ENCODE data around the gene FKBP15. TPM values are rescaled to one million over a fixed set of nuclear protein-coding genes. Genes with fewer than 3 reads are reported as not detected.
A peak's percentile ranks its signal among the peaks of the same experiment; 100 is the strongest.

FKBP15 gene
- total and polyA plus RNA-seq, 8 donors, result 5.5 to 36.6 (median 13.7) TPM

GRCh38 chr9:113219969-113220368 is 1.1 kb downstream of the FKBP15 start:
- no peaks in the 10 kb centered on the region for H3K9me3 ChIP-seq
- peak in 1 of 2 donors; percentile 11 for DNase-seq
- no peaks in the 10 kb centered on the region for H3K27me3 ChIP-seq
- no peaks in the 10 kb centered on the region for H3K36me3 ChIP-seq
- intact Hi-C loops (cut with DNase I; ENCODE audit: low total_unique reads), result no loop called here
- WGBS, 5 donors, result 35 to 63% (median 35%) methylated on average over 1 of the region's 1 CpG
- peaks cover 31 to 83% (median 52%) of the 10 kb centered on the region in 4 donors for H3K4me1 ChIP-seq
- peak overlapping the region in 4 of 5 donors; percentile 85 to 93 (median 92) for H3K27ac ChIP-seq
- TF ChIP-seq POLR2AphosphoS5 (IDR thresholded peaks at IDR 0.05) (no peak), CTCF (IDR thresholded peaks at IDR 0.05) (no peak), EP300 (IDR thresholded peaks at IDR 0.05) (no peak), POLR2A (IDR thresholded peaks at IDR 0.05) (no peak)
- H3K4me3 ChIP-seq, result peak overlapping the region; percentile 71 to 75 (median 72)

GRCh38 chr9:113219186-113219936 is 1.7 kb downstream of the FKBP15 start:
- H3K27me3 ChIP-seq, result no peaks in the 10 kb centered on the region
- no peak for TF ChIP-seq POLR2AphosphoS5 (IDR thresholded peaks at IDR 0.05)
- no peak for TF ChIP-seq POLR2A (IDR thresholded peaks at IDR 0.05)
- no peak for TF ChIP-seq CTCF (IDR thresholded peaks at IDR 0.05)
- TF ChIP-seq EP300 (IDR thresholded peaks at IDR 0.05), result no peak
- no peak for DNase-seq
- peaks cover 31 to 86% (median 55%) of the 10 kb centered on the region in 4 donors for H3K4me1 ChIP-seq
- WGBS, 5 donors, result 66 to 86% (median 74%) methylated on average over 3 of the region's 3 CpGs
- no peaks in the 10 kb centered on the region for H3K9me3 ChIP-seq
- intact Hi-C loops (cut with DNase I; ENCODE audit: low total_unique reads), result no loop called here
- H3K4me3 ChIP-seq, result peak overlapping the region in 2 of 4 donors; percentile 71 to 73
- H3K36me3 ChIP-seq, result peaks cover 0 to 3% (median under 1%) of the 10 kb centered on the region in 4 donors
- H3K27ac ChIP-seq, result peak overlapping the region in 3 of 5 donors; percentile 23 to 93 (median 85)

- Histone ChIP-seq H3K27me3 (no peaks in the 10 kb centered on the region), H3K4me3 (no peak overlapping the region), H3K9me3 (no peaks in the 10 kb centered on the region), H3K27ac (no peak overlapping the region), H3K36me3 (peaks cover 0 to 11% (median 4%) of the 10 kb centered on the region in 4 donors), H3K4me1 (peaks cover 23 to 58% (median 43%) of the 10 kb centered on the region in 4 donors)
- WGBS, 5 donors, result 73 to 83% (median 76%) methylated on average over 3 of the region's 3 CpGs
- DNase-seq, result no peak
- intact Hi-C loops (cut with DNase I; ENCODE audit: low total_unique reads), result no loop called here
- TF ChIP-seq EP300 (IDR thresholded peaks at IDR 0.05) (no peak), POLR2AphosphoS5 (IDR thresholded peaks at IDR 0.05) (no peak), CTCF (IDR thresholded peaks at IDR 0.05) (no peak), POLR2A (IDR thresholded peaks at IDR 0.05) (no peak)
These were observed 4.7 kb downstream of the FKBP15 start for GRCh38 chr9:113216406-113216805.

- TF ChIP-seq EP300 (IDR thresholded peaks at IDR 0.05), result no peak
- no peak for TF ChIP-seq CTCF (IDR thresholded peaks at IDR 0.05)
- no peak for TF ChIP-seq POLR2AphosphoS5 (IDR thresholded peaks at IDR 0.05)
- TF ChIP-seq POLR2A (IDR thresholded peaks at IDR 0.05), result no peak
- no peaks in the 10 kb centered on the region for H3K27me3 ChIP-seq
- H3K4me3 ChIP-seq, result no peak overlapping the region
- DNase-seq, result peak in 1 of 2 donors; percentile 60
- peaks cover 20 to 52% (median 37%) of the 10 kb centered on the region in 4 donors for H3K4me1 ChIP-seq
- intact Hi-C loops (cut with DNase I; ENCODE audit: low total_unique reads), result no loop called here
- H3K36me3 ChIP-seq, result peaks cover 6 to 24% (median 17%) of the 10 kb centered on the region in 4 donors
- 41 to 58% (median 48%) methylated on average over 3 of the region's 3 CpGs for WGBS, 5 donors
- peak overlapping the region in 1 of 5 donors; percentile 2 for H3K27ac ChIP-seq
- no peaks in the 10 kb centered on the region for H3K9me3 ChIP-seq
These were observed 5.9 kb downstream of the FKBP15 start for GRCh38 chr9:113215132-113215531.

All from stomach (tissue), 9 donors.